WERI-Rb-1 (cell line): ENCODE results near the gene CCDC183.
"Not testable (repeated sequence)": the region's sequence is repeated elsewhere in the genome, so short reads cannot be mapped to it uniquely, and the experiment has no call there.

Experiments used
- DNase-seq: peaks from one replicate; pipeline ENCODE4 v3.0.0-alpha.2; 2020
- H3K27ac ChIP-seq: fragments of 250-450 bp; sonication (Bioruptor Pico); 2 replicates; pipeline ENCODE4 v1.5.1; 2020; ENCODE audit warnings: mild to moderate bottlenecking, moderate library complexity
- H3K27me3 ChIP-seq: fragments of 250-450 bp; sonication (Bioruptor Pico); 2 replicates; pipeline ENCODE4 v1.5.1; 2021; ENCODE audit warnings: mild to moderate bottlenecking, low read depth, moderate library complexity; ENCODE audit not compliant: insufficient read depth, severe bottlenecking
- H3K36me3 ChIP-seq: fragments of 250-450 bp; sonication (Bioruptor Pico); 2 replicates; pipeline ENCODE4 v1.5.1; 2020; ENCODE audit warnings: mild to moderate bottlenecking, moderate library complexity
- H3K4me3 ChIP-seq: 2 replicates; pipeline ENCODE4 v1.5.1; 2011; ENCODE audit warnings: low read depth, mild to moderate bottlenecking, control low read depth, low read length
- H3K9me3 ChIP-seq: fragments of 250-450 bp; sonication (Bioruptor Pico); 2 replicates; pipeline ENCODE4 v1.5.1; 2021; ENCODE audit warnings: mild to moderate bottlenecking, moderate library complexity; ENCODE audit not compliant: severe bottlenecking
- TF ChIP-seq, protein P1 (sequence below): IDR thresholded peaks from 2 replicates; pipeline ENCODE4 v1.5.1; 2011; ENCODE audit warnings: low read depth, mild to moderate bottlenecking, control low read depth, inconsistent platforms, low read length

CCDC183 gene

GRCh38 chr9:136835162-136835931 lies 39.2 kb downstream of the CCDC183 start:
- TF ChIP-seq, protein P1, sequence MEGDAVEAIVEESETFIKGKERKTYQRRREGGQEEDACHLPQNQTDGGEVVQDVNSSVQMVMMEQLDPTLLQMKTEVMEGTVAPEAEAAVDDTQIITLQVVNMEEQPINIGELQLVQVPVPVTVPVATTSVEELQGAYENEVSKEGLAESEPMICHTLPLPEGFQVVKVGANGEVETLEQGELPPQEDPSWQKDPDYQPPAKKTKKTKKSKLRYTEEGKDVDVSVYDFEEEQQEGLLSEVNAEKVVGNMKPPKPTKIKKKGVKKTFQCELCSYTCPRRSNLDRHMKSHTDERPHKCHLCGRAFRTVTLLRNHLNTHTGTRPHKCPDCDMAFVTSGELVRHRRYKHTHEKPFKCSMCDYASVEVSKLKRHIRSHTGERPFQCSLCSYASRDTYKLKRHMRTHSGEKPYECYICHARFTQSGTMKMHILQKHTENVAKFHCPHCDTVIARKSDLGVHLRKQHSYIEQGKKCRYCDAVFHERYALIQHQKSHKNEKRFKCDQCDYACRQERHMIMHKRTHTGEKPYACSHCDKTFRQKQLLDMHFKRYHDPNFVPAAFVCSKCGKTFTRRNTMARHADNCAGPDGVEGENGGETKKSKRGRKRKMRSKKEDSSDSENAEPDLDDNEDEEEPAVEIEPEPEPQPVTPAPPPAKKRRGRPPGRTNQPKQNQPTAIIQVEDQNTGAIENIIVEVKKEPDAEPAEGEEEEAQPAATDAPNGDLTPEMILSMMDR, result no peak
- DNase-seq, result no peak
- Histone ChIP-seq H3K36me3 (peaks cover 67% of the 10 kb centered on the region), H3K4me3 (no peak overlapping the region), H3K9me3 (no peaks in the 10 kb centered on the region), H3K27ac (no peak overlapping the region), H3K27me3 (no peaks in the 10 kb centered on the region)

GRCh38 chr9:136835932-136836904 lies 40.1 kb downstream of the CCDC183 start:
- TF ChIP-seq, protein P1, result no peak
- peaks cover 60% of the 10 kb centered on the region for H3K36me3 ChIP-seq
- DNase-seq, result no peak

GRCh38 chr9:136837146-136837855 lies 41.2 kb downstream of the CCDC183 start:
- H3K9me3 ChIP-seq, result no peaks in the 10 kb centered on the region
- no peak for DNase-seq
- H3K4me3 ChIP-seq, result no peak overlapping the region
- H3K27ac ChIP-seq, result no peak overlapping the region
- H3K36me3 ChIP-seq, result peaks cover 49% of the 10 kb centered on the region
- H3K27me3 ChIP-seq, result no peaks in the 10 kb centered on the region
- TF ChIP-seq, protein P1, result no peak

More at GRCh38 chr9:136835932-136836904, 40.1 kb downstream of the CCDC183 start:
- no peaks in the 10 kb centered on the region for H3K9me3 ChIP-seq
- no peak overlapping the region for H3K4me3 ChIP-seq
- H3K27ac ChIP-seq, result no peak overlapping the region
- no peaks in the 10 kb centered on the region for H3K27me3 ChIP-seq

- not testable (repeated sequence) for DNase-seq, H3K27me3 ChIP-seq, H3K27ac ChIP-seq, H3K4me3 ChIP-seq, H3K9me3 ChIP-seq
- peaks cover 45% of the 10 kb centered on the region for H3K36me3 ChIP-seq
These were observed 41.7 kb downstream of the CCDC183 start for GRCh38 chr9:136837856-136838277.

DNA sequence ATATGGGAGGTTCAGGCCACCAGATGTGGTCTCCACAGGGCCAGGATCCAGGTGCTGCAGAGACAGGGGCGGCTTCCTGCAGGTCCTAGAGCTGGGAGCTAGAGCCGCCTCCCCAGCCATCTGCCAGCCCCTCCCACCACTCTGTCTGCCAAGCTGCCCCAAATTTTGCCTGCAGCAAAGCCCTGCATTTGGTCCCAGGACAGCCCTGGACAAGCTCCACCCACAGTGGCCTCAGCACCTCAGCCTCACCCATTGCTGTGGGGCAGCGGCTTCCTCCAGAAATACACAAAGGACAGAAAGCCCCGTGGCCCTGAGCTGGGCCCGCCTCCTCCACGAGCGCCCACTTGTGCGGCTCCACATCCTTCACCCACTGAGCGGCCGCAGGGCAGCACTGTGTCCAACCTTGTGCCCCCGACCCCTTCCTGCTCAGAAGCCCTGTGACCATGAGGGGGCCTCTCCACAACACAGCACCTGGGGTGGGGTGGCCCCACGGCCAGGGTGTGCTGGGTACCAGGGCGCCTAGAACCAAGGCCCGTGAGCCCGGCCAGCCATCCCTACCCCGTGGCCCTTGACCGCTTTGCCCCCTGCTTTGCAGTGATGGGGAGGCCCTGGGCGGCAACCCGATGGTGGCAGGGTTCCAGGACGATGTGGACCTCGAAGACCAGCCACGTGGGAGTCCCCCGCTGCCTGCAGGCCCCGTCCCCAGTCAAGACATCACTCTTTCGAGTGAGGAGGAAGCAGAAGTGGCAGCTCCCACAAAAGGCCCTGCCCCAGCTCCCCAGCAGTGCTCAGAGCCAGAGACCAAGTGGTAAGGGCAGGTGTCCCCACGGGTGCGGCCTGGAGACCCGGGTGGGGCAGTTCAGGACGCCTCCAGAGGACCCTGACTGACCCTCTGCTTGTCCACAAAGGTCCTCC lies 42.4 kb downstream of the CCDC183 start:
- H3K36me3 ChIP-seq, result peaks cover 44% of the 10 kb centered on the region
- no peaks in the 10 kb centered on the region for H3K9me3 ChIP-seq
- no peak for DNase-seq
- H3K27ac ChIP-seq, result no peak overlapping the region; the same call in 1 of the 2 replicates
- H3K4me3 ChIP-seq, result no peak overlapping the region
- H3K27me3 ChIP-seq, result no peaks in the 10 kb centered on the region
- TF ChIP-seq, protein P1, result no peak
